Measurements from ENCODE around the gene RGS16. TPM values are rescaled to one million over a fixed set of nuclear protein-coding genes. Genes with fewer than 3 reads are reported as not detected.

RGS16 gene
- polyA plus RNA-seq, 3 donors, result 4.9 to 38.5 (median 22.2) TPM

DNA sequence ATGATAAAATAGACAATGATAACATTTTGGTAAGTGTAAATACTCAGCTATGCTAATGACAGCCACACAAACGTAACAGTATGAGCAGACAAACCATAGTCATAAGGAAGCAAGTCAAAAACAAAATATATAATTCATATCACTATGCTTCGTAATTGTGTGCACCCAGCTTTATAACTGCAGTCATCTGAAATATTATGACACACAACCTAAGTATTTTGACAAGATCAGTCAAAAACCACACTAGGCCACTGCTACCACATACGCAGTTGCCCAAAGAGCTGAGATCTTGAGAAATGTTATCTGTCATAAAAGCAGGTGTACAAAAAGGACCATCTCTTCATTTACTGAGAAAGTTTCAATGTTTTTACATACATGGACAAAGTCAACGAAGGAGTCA is 41.1 kb downstream of the RGS16 start:
- no peak overlapping the region for H3K27ac ChIP-seq (ENCODE audit: low read depth, low read length)
- WGBS, 3 donors, result 90 to 92% (median 91%) methylated on average over 4 of the region's 4 CpGs

DNA sequence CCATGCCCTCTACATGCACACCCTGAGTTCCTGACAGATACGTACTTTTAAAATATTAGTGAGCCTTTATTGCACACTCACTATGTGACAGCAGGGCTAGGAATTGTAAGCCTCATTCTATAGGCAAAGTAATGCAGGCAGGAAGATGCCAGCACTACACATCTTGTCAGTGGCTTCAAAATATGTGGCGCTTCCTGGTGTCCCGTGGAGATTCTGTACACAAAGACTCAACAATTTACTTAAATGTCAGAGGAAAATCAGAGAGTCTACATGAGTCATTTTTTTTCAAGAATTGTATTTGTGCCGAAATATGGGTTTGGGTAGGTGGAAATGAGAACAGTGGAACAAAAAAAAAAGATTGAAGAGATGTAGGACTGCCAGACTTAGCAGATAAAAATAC is 42.7 kb downstream of the RGS16 start:
- WGBS, 3 donors, result 71 to 78% (median 75%) methylated on average over 4 of the region's 4 CpGs
- H3K27ac ChIP-seq (ENCODE audit: low read depth, low read length), result no peak overlapping the region

DNA sequence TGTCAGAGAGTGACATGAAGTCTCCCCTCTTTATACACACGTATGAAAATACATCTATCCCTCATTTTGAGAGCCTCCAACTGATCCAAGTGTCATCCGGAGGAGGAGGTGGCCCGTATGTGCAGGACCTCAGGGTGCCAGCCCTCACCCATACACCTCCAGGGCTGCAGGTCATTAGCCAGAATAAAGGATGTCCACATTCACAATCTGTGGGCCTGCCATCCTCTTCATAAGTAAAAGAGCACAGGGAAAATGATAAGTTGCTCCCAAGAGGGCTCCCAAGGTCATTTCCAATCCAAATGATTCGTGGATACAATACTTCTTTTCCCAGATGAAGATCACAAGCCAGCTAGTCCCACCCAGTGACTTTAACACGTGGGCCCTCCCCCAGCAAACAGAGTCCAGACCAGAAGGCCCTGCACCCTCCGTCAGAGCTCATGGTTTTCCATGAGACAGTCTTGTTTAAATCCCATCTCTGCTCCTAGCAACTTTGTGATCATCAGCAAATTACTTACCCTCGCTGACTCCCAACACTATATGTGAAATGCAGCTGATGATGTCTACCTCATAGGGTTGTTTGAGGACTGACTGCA is 43.7 kb downstream of the RGS16 start:
- H3K27ac ChIP-seq (ENCODE audit: low read depth, low read length), result no peak overlapping the region
- WGBS, 3 donors, result 67 to 76% (median 69%) methylated on average over 7 of the region's 7 CpGs

DNA sequence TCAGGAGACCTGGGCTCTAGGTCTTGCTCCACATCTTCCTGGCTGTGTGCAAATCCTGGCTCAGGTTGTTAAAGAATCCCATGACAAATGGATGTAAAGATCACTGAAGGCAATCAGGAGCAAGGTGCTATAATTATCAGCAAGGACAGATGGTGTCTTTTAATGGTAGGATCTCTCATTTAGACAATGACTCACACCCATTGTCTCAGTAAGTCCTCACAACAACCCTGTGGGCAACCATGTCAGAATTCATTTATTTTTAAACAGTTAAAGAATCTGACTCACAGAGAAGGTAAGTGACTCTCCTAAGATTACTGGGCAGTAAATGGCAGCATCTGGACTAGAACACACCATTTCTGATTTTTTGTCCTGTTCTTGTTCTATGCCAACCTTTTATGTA is 47.9 kb downstream of the RGS16 start:
- no peak overlapping the region for H3K27ac ChIP-seq (ENCODE audit: low read depth, low read length)

DNA sequence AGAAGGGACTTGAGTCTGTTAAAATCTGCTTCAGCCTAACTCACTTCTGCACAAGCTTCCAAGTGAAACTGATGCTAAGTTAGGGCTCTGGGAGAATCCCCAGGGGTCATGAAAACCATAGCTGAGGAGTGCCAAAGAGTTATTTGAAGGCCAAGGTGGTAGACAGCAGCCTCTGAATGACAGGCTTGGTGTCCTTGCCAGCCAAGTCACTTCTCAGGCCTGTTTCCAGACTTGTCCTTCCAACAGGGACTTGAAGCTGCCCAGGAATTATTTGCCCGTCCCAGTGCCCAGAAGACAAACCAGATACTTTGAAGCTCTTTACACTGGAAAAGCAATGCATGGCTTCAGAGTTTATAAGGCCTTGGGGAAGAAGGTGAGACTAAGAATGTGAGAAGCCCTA is 48.7 kb downstream of the RGS16 start:
- H3K27ac ChIP-seq (ENCODE audit: low read depth, low read length), result no peak overlapping the region
- 74 to 96% (median 88%) methylated on average over 1 of the region's 1 CpG for WGBS, 3 donors

DNA sequence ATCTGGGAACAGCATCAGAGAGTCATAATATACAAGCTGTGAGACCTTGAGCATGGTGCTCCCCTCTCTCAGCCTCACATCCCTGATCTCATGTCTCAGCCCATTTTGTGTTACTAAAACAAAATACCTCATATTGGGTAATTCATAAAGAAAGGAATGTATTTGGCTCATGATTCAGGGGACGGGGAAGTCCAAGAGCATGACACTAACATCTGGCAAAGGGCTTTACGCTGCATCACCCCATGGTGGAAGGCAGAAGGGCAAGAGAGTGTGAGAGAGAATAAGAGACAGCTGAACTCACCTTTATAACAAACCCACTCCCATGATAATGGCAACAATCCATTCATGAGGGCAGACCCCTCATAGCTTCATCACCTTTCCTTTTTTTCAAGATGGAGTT is 51.7 kb downstream of the RGS16 start:
- 87 to 93% (median 88%) methylated on average over 2 of the region's 2 CpGs for WGBS, 3 donors
- no peak overlapping the region for H3K27ac ChIP-seq (ENCODE audit: low read depth, low read length)

DNA sequence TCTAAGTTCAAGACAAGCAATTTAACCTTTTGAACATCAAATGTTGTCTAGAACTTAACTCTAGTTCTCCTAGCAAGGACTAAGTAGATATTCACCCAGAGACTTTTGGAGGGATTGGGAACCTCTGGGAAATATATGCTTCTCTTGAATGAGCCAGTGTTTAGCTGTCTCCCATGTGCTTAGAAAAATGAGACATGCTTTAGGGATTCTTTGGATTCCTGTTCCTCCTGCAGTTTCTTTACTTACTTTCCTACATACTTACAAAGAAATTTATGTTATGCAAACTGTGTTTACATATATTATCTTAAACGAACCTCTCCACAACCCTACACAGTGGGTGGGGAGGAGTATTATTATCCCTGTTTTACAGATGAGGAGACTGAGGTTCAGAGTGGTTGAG is 54.4 kb downstream of the RGS16 start:
- WGBS, 3 donors, result 29 to 54% (median 50%) methylated on average over 1 of the region's 1 CpG
- H3K27ac ChIP-seq (ENCODE audit: low read depth, low read length), result no peak overlapping the region

DNA sequence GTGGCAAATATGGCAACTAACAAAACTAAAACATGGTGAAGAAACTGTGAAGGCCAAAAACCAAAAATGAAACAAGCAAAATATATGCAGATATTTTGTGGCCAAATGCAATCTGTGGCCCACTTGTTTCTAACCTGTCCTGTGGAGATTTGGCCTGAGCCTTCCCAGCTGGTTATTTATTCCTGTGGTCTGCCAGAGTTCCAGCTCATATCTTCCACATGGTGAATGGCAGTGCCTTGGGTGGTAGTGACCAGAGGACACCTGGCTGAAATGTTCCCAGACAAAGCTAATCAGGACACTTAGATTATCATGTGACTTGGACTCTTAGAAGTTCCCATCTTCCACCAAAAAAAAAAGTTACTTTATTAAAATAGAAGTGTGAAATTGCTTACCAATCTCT is 54.8 kb downstream of the RGS16 start:
- no peak overlapping the region for H3K27ac ChIP-seq (ENCODE audit: low read depth, low read length)

Other genes with a start within 250 kb of the RGS16 start
- 1,000 to 10,000 TPM; 1,065 to 6,550 (median 3,246) TPM for gene GLUL, start 212.6 kb downstream of the RGS16 start, polyA plus RNA-seq
- gene TEDDM1, start 203.7 kb downstream of the RGS16 start, polyA plus RNA-seq, result not detected
- gene RGSL1, start 154.2 kb downstream of the RGS16 start, polyA plus RNA-seq, result not detected
- 1 to 10 TPM; 2.0 to 6.1 (median 3.2) TPM for gene RNASEL, start 15.1 kb downstream of the RGS16 start, polyA plus RNA-seq
- under 1 TPM in 2 of 3 donors, not detected in 1; 0.03 to 0.11 TPM for gene RGS8, start 80.2 kb upstream of the RGS16 start, polyA plus RNA-seq
- gene NPL, start 185.4 kb upstream of the RGS16 start, polyA plus RNA-seq, result 10 to 100 TPM in 1 of 3 donors, 1 to 10 TPM in 2; 1.8 to 35.0 (median 8.2) TPM
- gene DHX9, start 235.0 kb upstream of the RGS16 start, polyA plus RNA-seq, result 10 to 100 TPM; 39.8 to 68.6 (median 57.2) TPM